Activated naive CD4-positive, alpha-beta T cell treated with anti-CD3 and anti-CD28 coated beads, Interleukin-2, amount 50 U/mL, for 72 hours (primary cell): Measurements from ENCODE around the gene HK1. TPM values are rescaled to one million over a fixed set of nuclear protein-coding genes. Genes with fewer than 3 reads are reported as not detected.

Source experiments
- ATAC-seq, 2 donors: fragments of 150-1000 bp; cut with Tn5 transposase; 2 replicates each; pipeline ENCODE4 v1.10.0; 2021; ENCODE audit warnings: mild to moderate bottlenecking in 2 of 2, moderate library complexity in 2 of 2
- DNase-seq, 2 donors: peaks; one replicate each; pipeline ENCODE4 v3.0.0; 2021 to 2022; ENCODE audit warnings: low spot score in 2 of 2
- H3K27ac Mint-ChIP-seq, 2 donors: one replicate each; pipeline ENCODE4 v1.8.0; 2022; ENCODE audit warnings: mild to moderate bottlenecking in 2 of 2, mixed read lengths in 2 of 2
- H3K36me3 Mint-ChIP-seq, 2 donors: one replicate each; pipeline ENCODE4 v1.8.0; 2022; ENCODE audit warnings: mixed read lengths in 2 of 2
- H3K9me3 Mint-ChIP-seq, 2 donors: one replicate each; pipeline ENCODE4 v1.8.0; 2022; ENCODE audit warnings: mixed read lengths in 2 of 2
- total RNA-seq, 2 donors: library from RNA; stranded (reverse); gene quantifications; one replicate each; pipeline ENCODE4 v1.2.3, GENCODE V29; 2022

Gene HK1
- total RNA-seq: 100 to 1,000 TPM; 157 to 235 TPM

GRCh38 chr10:69278446-69278963 lies at the start of gene HK1:
Gene HK1 (plus strand): TSS chr10:69278496.
- Mint-ChIP-seq H3K27ac (no peak within 1 kb of the TSS), H3K36me3 (no peaks in the 10 kb centered on the region), H3K9me3 (no peaks in the 10 kb centered on the region)
- ATAC-seq (no peak), DNase-seq (no peak)

- ATAC-seq: no peak
These were observed 48.7 kb upstream of the HK1 start for GRCh38 chr10:69229616-69229916.

GRCh38 chr10:69230128-69230527 lies 48.2 kb upstream of the HK1 start:
- no peak for ATAC-seq
- H3K36me3 Mint-ChIP-seq: no peaks in the 10 kb centered on the region
- no peaks in the 10 kb centered on the region for H3K9me3 Mint-ChIP-seq
- no peak overlapping the region for H3K27ac Mint-ChIP-seq
- DNase-seq: no peak

More at GRCh38 chr10:69229616-69229916, 48.7 kb upstream of the HK1 start:
- Mint-ChIP-seq H3K36me3 (no peaks in the 10 kb centered on the region), H3K9me3 (no peaks in the 10 kb centered on the region), H3K27ac (peak overlapping the region in 1 of 2 donors; percentile 85)
- no peak for DNase-seq

- Mint-ChIP-seq H3K27ac (no peak overlapping the region), H3K9me3 (no peaks in the 10 kb centered on the region), H3K36me3 (no peaks in the 10 kb centered on the region)
- DNase-seq (no peak), ATAC-seq (no peak)
These were observed 46.0 kb upstream of the HK1 start for GRCh38 chr10:69232252-69232651.

GRCh38 chr10:69232736-69233480 lies 45.4 kb upstream of the HK1 start:
- H3K27ac Mint-ChIP-seq: no peak overlapping the region
- no peak for ATAC-seq
- DNase-seq: no peak

GRCh38 chr10:69234447-69234846 lies 43.8 kb upstream of the HK1 start:
- no peaks in the 10 kb centered on the region for H3K36me3 Mint-ChIP-seq
- H3K9me3 Mint-ChIP-seq: no peaks in the 10 kb centered on the region

More at GRCh38 chr10:69232736-69233480, 45.4 kb upstream of the HK1 start:
- H3K9me3 Mint-ChIP-seq: no peaks in the 10 kb centered on the region
- H3K36me3 Mint-ChIP-seq: no peaks in the 10 kb centered on the region

GRCh38 chr10:69237528-69238159 lies 40.7 kb upstream of the HK1 start:
- DNase-seq (peak; percentile 78 to 92), ATAC-seq (peak; percentile 99 to 100)
- Mint-ChIP-seq H3K36me3 (no peaks in the 10 kb centered on the region), H3K9me3 (no peaks in the 10 kb centered on the region), H3K27ac (no peak overlapping the region)

More at GRCh38 chr10:69234447-69234846, 43.8 kb upstream of the HK1 start:
- no peak for DNase-seq
- no peak overlapping the region for H3K27ac Mint-ChIP-seq
- no peak for ATAC-seq

GRCh38 chr10:69239136-69239535 lies 39.2 kb upstream of the HK1 start:
- H3K36me3 Mint-ChIP-seq: no peaks in the 10 kb centered on the region
- DNase-seq (no peak), ATAC-seq (no peak)
- no peaks in the 10 kb centered on the region for H3K9me3 Mint-ChIP-seq
- no peak overlapping the region for H3K27ac Mint-ChIP-seq

GRCh38 chr10:69239816-69240434 lies 38.4 kb upstream of the HK1 start:
- no peaks in the 10 kb centered on the region for H3K36me3 Mint-ChIP-seq
- H3K27ac Mint-ChIP-seq: no peak overlapping the region
- ATAC-seq: no peak
- H3K9me3 Mint-ChIP-seq: no peaks in the 10 kb centered on the region
- no peak for DNase-seq

GRCh38 chr10:69240455-69240854 lies 37.8 kb upstream of the HK1 start:
- DNase-seq (no peak), ATAC-seq (no peak)
- no peaks in the 10 kb centered on the region for H3K36me3 Mint-ChIP-seq
- H3K9me3 Mint-ChIP-seq: no peaks in the 10 kb centered on the region
- H3K27ac Mint-ChIP-seq: peak overlapping the region in 1 of 2 donors; percentile 1

- no peaks in the 10 kb centered on the region for H3K36me3 Mint-ChIP-seq
- no peak overlapping the region for H3K27ac Mint-ChIP-seq
- no peaks in the 10 kb centered on the region for H3K9me3 Mint-ChIP-seq
- ATAC-seq (no peak), DNase-seq (no peak)
These were observed 36.7 kb upstream of the HK1 start for GRCh38 chr10:69241575-69241974.

GRCh38 chr10:69242040-69242851 lies 36.0 kb upstream of the HK1 start:
- no peak for DNase-seq
- H3K27ac Mint-ChIP-seq: no peak overlapping the region
- H3K9me3 Mint-ChIP-seq: no peaks in the 10 kb centered on the region
- no peak for ATAC-seq
- no peaks in the 10 kb centered on the region for H3K36me3 Mint-ChIP-seq

GRCh38 chr10:69242852-69243212 lies 35.5 kb upstream of the HK1 start:
- H3K27ac Mint-ChIP-seq: no peak overlapping the region

GRCh38 chr10:69243817-69244216 lies 34.5 kb upstream of the HK1 start:
- DNase-seq: no peak
- Mint-ChIP-seq H3K9me3 (no peaks in the 10 kb centered on the region), H3K36me3 (no peaks in the 10 kb centered on the region), H3K27ac (no peak overlapping the region)
- no peak for ATAC-seq

More at GRCh38 chr10:69242852-69243212, 35.5 kb upstream of the HK1 start:
- ATAC-seq (no peak), DNase-seq (no peak)
- Mint-ChIP-seq H3K36me3 (no peaks in the 10 kb centered on the region), H3K9me3 (no peaks in the 10 kb centered on the region)

GRCh38 chr10:69246036-69246435 lies 32.3 kb upstream of the HK1 start:
- ATAC-seq: no peak
- H3K27ac Mint-ChIP-seq: no peak overlapping the region
- H3K9me3 Mint-ChIP-seq: no peaks in the 10 kb centered on the region
- no peak for DNase-seq
- H3K36me3 Mint-ChIP-seq: no peaks in the 10 kb centered on the region

GRCh38 chr10:69246581-69247312 lies 31.5 kb upstream of the HK1 start:
- Mint-ChIP-seq H3K27ac (no peak overlapping the region), H3K36me3 (no peaks in the 10 kb centered on the region), H3K9me3 (no peaks in the 10 kb centered on the region)
- no peak for DNase-seq
- no peak for ATAC-seq
